Fibroblast of villous mesenchyme (primary cell): ENCODE data around the gene CHD2. TPM values are rescaled to one million over a fixed set of nuclear protein-coding genes. Genes with fewer than 3 reads are reported as not detected.

Experiments
- DNase-seq: peaks from one replicate; pipeline ENCODE4 v3.0.0-alpha.2; 2010; ENCODE audit warnings: low read depth
- H3K4me3 ChIP-seq: 2 replicates; pipeline ENCODE4 v1.5.1; 2011; ENCODE audit warnings: low read depth, mild to moderate bottlenecking, low read length
- total RNA-seq: library from RNA; depleted of rRNA; stranded (reverse); fragments of >200 nt; gene quantifications from 2 replicates; pipeline ENCODE4 v1.2.3, GENCODE V29; 2012
- TF ChIP-seq, protein P1 (sequence below): IDR thresholded peaks from 2 replicates; pipeline ENCODE4 v1.5.1; 2012; ENCODE audit warnings: low read depth, mild to moderate bottlenecking, low read length; ENCODE audit not compliant: insufficient read depth

The CHD2 gene
- total RNA-seq, 1 donor, result 102 TPM

DNA sequence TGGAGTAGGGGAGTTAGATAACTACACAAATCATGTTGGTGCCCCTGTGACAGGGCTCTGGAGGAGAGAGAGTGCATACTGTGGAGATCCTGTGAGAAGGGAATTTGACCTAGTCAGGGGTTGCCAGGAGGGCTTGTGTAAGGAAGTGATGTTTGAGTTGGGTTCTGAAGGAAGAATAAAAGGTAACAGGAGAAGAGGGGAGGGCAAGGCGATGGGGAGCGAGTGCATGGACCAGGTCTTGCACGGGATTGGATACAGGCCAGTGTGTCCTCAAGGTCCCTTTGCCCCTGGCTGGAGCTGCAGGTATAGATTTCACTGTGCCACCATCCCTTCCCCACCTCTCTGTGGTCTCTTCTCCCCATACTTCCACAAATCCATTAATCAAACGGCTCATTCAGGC lies 105.0 kb downstream of the CHD2 start:
- no peak overlapping the region for H3K4me3 ChIP-seq
- TF ChIP-seq, protein P1, sequence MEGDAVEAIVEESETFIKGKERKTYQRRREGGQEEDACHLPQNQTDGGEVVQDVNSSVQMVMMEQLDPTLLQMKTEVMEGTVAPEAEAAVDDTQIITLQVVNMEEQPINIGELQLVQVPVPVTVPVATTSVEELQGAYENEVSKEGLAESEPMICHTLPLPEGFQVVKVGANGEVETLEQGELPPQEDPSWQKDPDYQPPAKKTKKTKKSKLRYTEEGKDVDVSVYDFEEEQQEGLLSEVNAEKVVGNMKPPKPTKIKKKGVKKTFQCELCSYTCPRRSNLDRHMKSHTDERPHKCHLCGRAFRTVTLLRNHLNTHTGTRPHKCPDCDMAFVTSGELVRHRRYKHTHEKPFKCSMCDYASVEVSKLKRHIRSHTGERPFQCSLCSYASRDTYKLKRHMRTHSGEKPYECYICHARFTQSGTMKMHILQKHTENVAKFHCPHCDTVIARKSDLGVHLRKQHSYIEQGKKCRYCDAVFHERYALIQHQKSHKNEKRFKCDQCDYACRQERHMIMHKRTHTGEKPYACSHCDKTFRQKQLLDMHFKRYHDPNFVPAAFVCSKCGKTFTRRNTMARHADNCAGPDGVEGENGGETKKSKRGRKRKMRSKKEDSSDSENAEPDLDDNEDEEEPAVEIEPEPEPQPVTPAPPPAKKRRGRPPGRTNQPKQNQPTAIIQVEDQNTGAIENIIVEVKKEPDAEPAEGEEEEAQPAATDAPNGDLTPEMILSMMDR, result no peak
- no peak for DNase-seq

DNA sequence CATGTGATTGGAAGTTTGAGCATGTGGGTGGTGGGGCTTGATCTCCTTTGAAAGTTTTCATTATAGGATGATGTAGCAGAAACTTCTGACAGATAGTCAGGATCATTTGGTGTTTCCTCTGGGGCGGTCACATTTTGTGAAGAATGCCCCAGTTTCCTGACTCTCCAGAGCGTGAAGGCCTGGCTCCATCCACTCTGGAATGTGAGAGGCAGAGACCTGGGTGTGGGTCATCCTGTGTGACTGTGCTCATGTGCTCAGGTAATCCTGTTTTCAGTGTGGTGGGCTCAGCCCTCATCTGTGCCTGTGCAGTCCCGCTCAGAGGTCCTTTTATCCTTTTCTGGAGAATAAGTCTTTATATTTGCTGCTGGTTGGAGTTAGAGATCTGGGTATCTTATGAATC lies 107.9 kb downstream of the CHD2 start:
- no peak overlapping the region for H3K4me3 ChIP-seq
- DNase-seq, result no peak
- TF ChIP-seq, protein P1, result no peak

DNA sequence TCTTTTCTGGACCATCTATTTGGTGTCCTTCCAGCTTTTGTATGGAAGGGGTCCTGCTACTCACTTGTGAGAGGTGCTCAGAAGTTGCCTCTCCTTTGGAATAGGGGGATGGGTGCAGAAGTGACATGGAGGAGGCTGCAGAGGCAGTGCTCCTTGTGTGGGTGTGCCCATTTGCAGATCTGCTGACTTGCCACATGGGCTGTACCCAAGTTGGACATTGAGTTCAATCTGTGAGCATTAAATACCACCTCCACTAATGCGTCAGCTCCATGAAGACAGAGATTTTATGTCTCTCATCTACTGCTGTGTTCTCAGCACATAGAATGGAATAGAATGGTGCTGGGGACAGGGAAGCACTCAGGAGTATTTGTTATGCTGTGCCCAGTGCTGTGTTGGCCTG lies 112.7 kb downstream of the CHD2 start:
- H3K4me3 ChIP-seq, result no peak overlapping the region
- TF ChIP-seq, protein P1, result no peak
- DNase-seq, result no peak

DNA sequence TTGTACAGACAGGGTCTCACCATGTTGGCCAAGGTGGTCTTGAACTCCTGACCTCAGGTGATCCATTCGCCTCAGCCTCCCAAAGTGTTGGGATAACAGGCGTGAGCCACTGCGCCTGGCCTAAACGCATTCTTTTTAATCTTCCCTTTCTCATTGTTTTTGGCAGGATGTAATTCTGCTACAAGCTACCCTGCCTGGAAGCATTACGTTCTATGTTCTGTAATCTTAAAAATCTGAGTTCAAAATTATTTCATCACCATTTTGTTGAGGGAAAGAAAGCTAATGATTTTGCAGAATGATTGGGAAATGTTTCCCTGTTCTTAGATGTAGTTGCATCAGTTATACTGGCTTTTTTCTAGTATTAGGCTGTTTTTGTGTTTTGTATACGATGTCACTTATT lies 117.4 kb downstream of the CHD2 start:
- H3K4me3 ChIP-seq, result no peak overlapping the region
- TF ChIP-seq, protein P1, result no peak
- peak; percentile 52 for DNase-seq

DNA sequence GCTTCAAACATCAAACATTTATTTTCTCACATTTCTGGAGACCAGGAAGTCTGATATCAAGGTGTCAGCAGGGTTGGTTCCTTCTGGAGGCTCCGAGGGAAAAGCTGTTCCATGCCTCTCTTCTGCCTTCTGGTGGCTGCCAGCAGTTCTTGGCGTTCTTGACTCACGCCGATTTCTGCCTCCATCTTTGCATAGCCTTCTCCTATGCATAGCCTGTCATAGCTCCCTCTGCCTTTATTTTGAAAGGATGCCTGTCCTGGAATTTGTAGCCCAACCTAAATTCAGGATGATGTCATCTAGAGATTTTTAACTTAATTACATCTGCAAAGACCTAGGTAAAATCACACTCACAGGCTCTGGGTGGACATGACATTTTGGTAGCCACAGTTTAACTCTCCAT lies 118.5 kb downstream of the CHD2 start:
- TF ChIP-seq, protein P1, result peak; percentile 10
- no peak for DNase-seq
- no peak overlapping the region for H3K4me3 ChIP-seq

DNA sequence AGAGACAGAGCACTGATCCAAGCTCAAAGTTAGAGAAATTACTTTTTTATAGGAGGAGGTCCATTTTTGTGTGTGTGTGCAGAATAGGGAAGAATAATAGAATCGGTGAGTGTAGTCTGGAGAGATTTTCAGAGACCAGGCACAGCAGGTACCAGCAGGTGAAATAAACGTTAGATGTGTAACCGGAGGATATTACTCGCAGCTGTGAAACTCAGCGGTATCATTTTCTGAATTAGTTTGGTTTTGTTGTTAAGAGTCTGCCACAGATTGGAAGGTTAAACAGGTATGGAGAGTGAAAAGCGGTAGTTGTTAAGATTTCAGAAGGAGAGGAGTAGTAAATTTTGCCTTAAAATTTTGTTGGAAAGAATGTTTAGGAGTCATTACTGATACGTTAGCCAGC lies 119.0 kb downstream of the CHD2 start:
- H3K4me3 ChIP-seq, result no peak overlapping the region
- no peak for DNase-seq
- TF ChIP-seq, protein P1, result no peak

DNA sequence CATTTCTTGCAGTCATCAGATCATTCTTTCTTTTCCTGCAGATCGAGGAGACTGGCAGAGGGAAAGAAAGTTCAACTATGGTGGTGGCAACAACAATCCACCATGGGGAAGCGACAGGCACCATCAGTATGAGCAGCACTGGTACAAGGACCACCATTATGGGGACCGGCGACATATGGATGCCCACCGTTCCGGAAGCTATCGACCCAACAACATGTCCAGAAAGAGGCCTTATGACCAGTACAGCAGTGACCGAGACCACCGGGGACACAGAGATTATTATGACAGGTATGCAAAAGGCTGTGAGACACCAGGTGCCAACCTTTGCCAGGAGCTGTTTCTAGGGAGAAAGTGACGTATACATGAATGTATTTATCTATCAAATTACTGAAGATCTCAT lies 119.8 kb downstream of the CHD2 start:
- TF ChIP-seq, protein P1, result no peak
- no peak for DNase-seq
- H3K4me3 ChIP-seq, result no peak overlapping the region
